Type B pancreatic cell (in vitro differentiated cells): ENCODE results near the gene MAP4. TPM values are rescaled to one million over a fixed set of nuclear protein-coding genes. Genes with fewer than 3 reads are reported as not detected.
"Not testable (repeated sequence)": the region's sequence is repeated elsewhere in the genome, so short reads cannot be mapped to it uniquely, and the experiment has no call there.

Source experiments
- DNase-seq: peaks from one replicate; pipeline ENCODE4 v3.0.0; 2021; ENCODE audit warnings: mixed read lengths; ENCODE audit not compliant: unreplicated experiment; ENCODE audit errors: extremely low spot score
- H3K27ac Mint-ChIP-seq: 2 replicates; pipeline ENCODE4 v1.8.0; 2021; ENCODE audit warnings: mild to moderate bottlenecking, mixed read lengths
- H3K27me3 Mint-ChIP-seq: 2 replicates; pipeline ENCODE4 v1.8.0; 2021; ENCODE audit warnings: mixed read lengths
- H3K36me3 Mint-ChIP-seq: 2 replicates; pipeline ENCODE4 v1.8.0; 2021; ENCODE audit warnings: mixed read lengths
- H3K4me1 Mint-ChIP-seq: one replicate; pipeline ENCODE4 v1.8.0; 2021; ENCODE audit warnings: mixed read lengths; ENCODE audit not compliant: unreplicated experiment
- H3K4me3 Mint-ChIP-seq: 2 replicates; pipeline ENCODE4 v1.8.0; 2021; ENCODE audit warnings: mild to moderate bottlenecking, mixed read lengths
- H3K9me3 Mint-ChIP-seq: 2 replicates; pipeline ENCODE4 v1.8.0; 2021; ENCODE audit warnings: mixed read lengths
- total RNA-seq: library from RNA; stranded (reverse); gene quantifications from 2 replicates; pipeline ENCODE4 v1.2.1, GENCODE V29; 2021; ENCODE audit warnings: low replicate concordance
- TF ChIP-seq, protein P1 (sequence below): fragments of 200-600 bp; sonication (generic); conservative IDR thresholded peaks from 2 replicates; pipeline ENCODE4 v1.5.0; 2021; ENCODE audit warnings: antibody characterized with exemption, mild to moderate bottlenecking

Gene MAP4
- total RNA-seq, 1 donor from 2014 or later: 120 TPM

DNA sequence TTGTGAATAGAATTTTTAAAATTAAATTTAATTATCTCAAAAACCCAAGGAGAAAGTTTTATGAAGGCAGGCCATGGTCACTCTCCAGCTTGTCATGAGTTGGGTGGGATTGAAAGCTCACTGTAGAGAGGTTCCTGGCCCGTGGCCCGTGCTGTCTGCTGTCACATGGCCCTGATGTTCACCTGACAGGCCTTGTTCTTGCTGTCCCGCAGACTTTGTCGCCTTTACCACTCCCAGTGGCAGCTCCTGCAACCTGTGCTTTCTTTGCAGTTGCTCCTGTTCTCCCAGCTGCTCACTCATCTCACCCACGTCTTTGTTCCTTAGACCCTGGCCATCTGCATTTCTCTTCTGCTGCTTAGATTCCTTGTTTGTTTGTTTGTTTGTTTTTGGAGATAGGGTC is 177.7 kb downstream of the MAP4 start:
- no peak for DNase-seq
- TF ChIP-seq, protein P1, sequence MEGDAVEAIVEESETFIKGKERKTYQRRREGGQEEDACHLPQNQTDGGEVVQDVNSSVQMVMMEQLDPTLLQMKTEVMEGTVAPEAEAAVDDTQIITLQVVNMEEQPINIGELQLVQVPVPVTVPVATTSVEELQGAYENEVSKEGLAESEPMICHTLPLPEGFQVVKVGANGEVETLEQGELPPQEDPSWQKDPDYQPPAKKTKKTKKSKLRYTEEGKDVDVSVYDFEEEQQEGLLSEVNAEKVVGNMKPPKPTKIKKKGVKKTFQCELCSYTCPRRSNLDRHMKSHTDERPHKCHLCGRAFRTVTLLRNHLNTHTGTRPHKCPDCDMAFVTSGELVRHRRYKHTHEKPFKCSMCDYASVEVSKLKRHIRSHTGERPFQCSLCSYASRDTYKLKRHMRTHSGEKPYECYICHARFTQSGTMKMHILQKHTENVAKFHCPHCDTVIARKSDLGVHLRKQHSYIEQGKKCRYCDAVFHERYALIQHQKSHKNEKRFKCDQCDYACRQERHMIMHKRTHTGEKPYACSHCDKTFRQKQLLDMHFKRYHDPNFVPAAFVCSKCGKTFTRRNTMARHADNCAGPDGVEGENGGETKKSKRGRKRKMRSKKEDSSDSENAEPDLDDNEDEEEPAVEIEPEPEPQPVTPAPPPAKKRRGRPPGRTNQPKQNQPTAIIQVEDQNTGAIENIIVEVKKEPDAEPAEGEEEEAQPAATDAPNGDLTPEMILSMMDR: no peak
- Mint-ChIP-seq H3K27ac (no peak overlapping the region), H3K4me3 (no peak overlapping the region), H3K4me1 (peaks cover 4% of the 10 kb centered on the region), H3K9me3 (no peaks in the 10 kb centered on the region), H3K36me3 (peaks cover 26% of the 10 kb centered on the region), H3K27me3 (no peaks in the 10 kb centered on the region)

DNA sequence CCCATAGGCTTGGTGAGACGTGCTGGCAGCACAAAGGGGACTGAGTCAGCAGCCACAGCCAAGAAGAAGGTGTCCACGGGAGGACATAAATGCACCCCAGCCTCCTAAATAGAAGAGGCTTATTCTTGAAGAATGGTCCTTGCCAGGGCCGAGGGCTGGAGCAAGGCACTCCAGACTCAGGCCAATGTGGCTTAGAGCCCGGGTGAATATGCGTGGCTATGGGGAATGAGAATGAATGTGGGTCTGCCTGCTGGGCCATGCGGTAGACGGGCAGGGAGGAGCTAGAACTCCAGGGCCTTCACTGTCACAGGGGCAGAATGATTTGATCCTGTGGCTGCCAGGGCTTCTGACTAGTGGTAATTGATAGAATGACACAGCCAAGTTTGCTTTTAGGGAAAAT is 179.2 kb downstream of the MAP4 start:
- no peaks in the 10 kb centered on the region for H3K9me3 Mint-ChIP-seq
- no peak overlapping the region for H3K4me3 Mint-ChIP-seq
- peaks cover 29% of the 10 kb centered on the region for H3K36me3 Mint-ChIP-seq
- H3K4me1 Mint-ChIP-seq: peaks cover 4% of the 10 kb centered on the region
- H3K27ac Mint-ChIP-seq: no peak overlapping the region
- DNase-seq: no peak
- TF ChIP-seq, protein P1: no peak
- no peaks in the 10 kb centered on the region for H3K27me3 Mint-ChIP-seq

DNA sequence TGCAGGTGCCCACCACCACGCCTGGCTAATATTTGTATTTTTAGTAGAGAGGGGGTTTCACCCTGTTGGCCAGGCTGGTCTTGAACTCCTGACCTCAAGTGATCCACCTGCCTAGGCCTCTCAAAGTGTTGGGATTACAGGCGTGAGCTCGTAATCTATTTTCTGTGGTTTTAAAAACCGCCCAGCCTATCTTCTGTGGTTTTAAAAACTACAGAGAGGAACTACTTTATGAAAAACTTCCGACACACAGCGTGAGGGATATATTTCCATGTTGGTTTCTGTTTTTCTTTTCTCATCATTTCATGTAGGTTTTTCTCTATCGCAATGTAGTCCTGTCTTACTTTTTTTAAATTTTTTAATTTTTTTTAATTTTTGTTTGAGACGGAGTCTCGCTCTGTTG is 186.7 kb downstream of the MAP4 start:
- H3K9me3 Mint-ChIP-seq, H3K27ac Mint-ChIP-seq: not testable (repeated sequence)
- H3K36me3 Mint-ChIP-seq: peaks cover 33% of the 10 kb centered on the region

DNA sequence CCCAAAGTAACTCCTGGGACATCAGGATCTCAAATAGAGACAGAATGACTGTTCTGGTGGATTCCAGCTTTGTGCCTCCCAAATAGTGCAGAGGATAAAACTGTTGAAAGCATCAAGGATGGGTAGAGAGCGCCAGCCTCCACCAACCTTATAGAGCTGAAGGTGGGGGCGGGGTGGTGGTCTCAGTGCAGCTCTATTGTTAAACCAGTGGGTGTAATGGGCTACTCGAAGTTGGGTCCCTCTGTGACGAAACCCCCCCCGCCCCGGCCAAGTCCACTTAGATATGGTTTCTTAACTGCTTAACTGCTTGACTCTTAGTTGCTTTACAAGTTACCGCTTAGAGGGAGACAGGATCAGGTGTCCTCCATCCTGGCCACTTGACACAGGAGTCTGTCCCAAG is 190.6 kb downstream of the MAP4 start:
- no peaks in the 10 kb centered on the region for H3K27me3 Mint-ChIP-seq
- no peaks in the 10 kb centered on the region for H3K9me3 Mint-ChIP-seq
- TF ChIP-seq, protein P1: no peak
- DNase-seq: no peak
- peaks cover 16% of the 10 kb centered on the region for H3K36me3 Mint-ChIP-seq
- H3K4me1 Mint-ChIP-seq: peaks cover 20% of the 10 kb centered on the region
- H3K4me3 Mint-ChIP-seq: peak overlapping the region; percentile 96
- H3K27ac Mint-ChIP-seq: peak overlapping the region; percentile 78

More for the DNA sequence above, 186.7 kb downstream of the MAP4 start:
- not testable (repeated sequence) for DNase-seq, H3K27me3 Mint-ChIP-seq, H3K4me3 Mint-ChIP-seq
- H3K4me1 Mint-ChIP-seq: peaks cover 18% of the 10 kb centered on the region

DNA sequence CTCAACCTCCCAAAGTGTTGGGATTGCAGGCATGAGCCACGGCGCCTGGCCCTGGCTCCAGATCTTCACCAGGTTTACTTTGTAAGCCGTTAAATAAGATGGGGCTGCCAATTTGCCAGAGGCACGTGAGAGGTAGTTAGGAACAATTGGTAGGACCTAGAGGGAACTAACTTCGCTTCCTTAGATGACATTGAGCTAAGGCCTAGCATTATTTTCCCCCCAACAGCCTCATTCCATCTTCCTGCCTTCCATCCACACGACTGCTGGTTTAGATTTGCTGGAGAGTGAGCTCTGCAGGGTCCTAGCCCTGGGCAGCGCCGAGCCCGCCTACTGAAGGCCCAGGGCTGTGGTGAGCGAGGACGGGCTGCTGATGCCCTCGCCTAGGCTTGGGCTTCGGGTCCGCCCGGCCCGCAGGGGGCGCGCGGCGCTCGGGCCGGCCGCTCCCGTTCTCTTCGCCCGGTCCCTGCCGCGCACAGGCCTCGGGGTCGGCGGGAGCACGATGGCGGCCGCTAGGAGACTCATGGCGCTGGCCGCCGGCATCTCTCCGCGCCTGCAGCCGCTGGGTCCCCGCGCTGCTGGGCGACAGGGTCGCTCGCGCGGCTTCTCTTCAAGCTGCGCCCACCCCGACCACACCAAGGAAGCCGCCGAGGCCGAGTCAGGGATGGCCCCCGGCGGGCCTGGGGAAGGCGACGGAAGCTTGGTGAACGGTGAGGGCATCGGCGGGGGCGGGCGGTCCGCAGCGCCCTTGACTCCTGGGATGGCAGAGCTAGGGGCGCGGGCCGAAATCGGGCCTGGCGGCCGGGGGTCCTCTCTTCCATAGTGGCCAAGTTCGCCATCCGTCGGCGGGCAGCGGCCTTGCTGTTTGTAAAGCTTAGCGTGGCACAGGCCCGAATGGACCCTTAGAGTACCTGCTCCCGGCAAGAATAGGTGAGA is 191.4 kb downstream of the MAP4 start:
- Mint-ChIP-seq H3K27ac (peak overlapping the region; percentile 78), H3K4me1 (peaks cover 20% of the 10 kb centered on the region), H3K4me3 (peak overlapping the region; percentile 96), H3K36me3 (peaks cover 16% of the 10 kb centered on the region), H3K9me3 (no peaks in the 10 kb centered on the region), H3K27me3 (no peaks in the 10 kb centered on the region)
- DNase-seq: peak; percentile 89
- TF ChIP-seq, protein P1: peak; percentile 90

DNA sequence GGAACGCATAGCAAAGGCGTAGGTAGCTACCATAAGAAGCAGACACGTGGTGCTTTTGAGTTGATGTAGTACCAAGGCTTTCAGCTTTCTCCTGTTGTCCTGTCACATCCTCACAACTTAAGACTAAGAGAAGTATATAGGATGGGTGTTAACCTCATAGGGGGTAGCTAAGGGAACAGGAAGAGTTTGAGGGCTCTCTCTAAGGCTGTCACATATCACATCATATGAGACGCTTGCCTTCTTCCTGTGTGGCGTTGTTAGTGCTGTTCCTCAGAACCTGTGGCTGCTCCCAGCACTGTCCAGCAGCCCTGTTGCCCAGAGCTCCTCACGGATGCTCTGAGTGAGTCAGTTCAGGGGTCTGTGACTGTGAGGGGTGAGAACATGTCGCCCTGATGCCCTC is 198.6 kb downstream of the MAP4 start:
- Mint-ChIP-seq H3K27ac (no peak overlapping the region), H3K9me3 (no peaks in the 10 kb centered on the region), H3K4me1 (no peaks in the 10 kb centered on the region), H3K36me3 (peaks cover 9% of the 10 kb centered on the region), H3K4me3 (no peak overlapping the region), H3K27me3 (no peaks in the 10 kb centered on the region)
- TF ChIP-seq, protein P1: no peak
- DNase-seq: no peak
